EH (cell line): ENCODE results near the gene RGSL1.
"Not testable (repeated sequence)": the region's sequence is repeated elsewhere in the genome, so short reads cannot be mapped to it uniquely, and the experiment has no call there.

Experiments used
- DNase-seq: peaks from one replicate; pipeline ENCODE4 v3.0.0-alpha.2; 2015; ENCODE audit warnings: low read depth

RGSL1 gene

DNA sequence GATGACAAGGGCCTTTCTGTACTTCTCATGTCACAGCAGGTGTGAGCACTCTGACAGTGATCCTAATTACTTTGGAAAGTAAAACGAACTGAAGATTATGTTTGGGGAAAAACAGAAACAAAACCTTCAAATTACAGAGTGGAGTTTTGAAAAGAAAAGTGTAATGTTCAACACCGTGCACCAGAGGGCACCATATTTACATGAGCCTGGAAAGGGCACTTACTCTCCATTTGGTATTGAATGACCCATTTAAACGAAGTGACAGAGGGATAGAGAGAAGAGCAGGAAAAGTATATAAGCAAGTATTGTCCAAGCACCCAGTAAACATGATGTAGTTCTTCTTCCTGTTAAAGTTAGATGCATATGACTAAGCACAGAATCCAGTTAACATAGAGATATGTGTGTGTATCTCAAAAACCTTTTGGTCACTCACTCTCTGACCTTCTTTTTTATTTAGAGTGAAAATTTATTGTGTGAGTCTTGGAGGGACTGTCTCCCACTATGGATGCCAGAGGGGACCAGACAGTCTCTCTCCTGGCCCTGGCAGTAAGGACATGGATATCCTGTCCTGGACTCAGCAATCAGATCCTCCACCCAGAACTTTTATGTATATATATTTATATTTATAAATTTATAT lies 3.8 kb upstream of the RGSL1 start:
- DNase-seq, result peak; percentile 51

DNA sequence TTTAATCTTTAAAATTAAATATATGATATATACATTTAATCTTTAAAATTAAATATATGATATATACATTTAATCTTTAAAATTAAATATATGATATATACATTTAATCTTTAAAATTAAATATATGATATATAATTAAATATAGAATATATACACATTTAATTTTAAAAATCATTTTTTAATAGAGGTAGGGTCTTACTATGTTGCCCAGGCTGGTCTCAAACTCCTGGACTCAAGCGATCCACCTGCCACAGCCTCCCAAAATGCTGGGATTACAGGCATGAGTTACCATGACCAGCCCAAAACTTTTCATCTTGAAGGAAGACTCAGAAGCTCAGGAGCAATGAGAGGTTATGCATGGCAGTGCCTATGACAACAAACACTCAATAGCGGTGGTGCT lies 2.8 kb upstream of the RGSL1 start:
- not testable (repeated sequence) for DNase-seq

DNA sequence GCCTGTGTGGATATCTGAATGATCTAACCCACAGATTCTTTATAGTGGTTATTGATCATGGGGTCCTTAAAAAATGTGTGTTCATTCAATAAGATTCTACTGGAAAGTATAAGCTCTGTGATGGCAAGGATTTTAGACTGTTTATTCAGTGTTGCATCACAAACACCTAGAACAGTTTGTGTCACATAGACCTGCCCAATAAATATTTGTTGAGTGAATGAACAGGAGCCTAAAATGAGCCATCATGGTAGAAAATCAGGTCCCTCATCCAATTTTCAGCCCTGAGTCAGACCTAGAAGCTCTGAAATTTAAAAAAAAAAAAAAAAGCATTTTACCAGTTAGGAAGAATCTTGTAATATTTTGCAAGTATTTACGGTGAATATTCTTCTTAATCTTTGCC lies 2.3 kb upstream of the RGSL1 start:
- DNase-seq, result no peak

DNA sequence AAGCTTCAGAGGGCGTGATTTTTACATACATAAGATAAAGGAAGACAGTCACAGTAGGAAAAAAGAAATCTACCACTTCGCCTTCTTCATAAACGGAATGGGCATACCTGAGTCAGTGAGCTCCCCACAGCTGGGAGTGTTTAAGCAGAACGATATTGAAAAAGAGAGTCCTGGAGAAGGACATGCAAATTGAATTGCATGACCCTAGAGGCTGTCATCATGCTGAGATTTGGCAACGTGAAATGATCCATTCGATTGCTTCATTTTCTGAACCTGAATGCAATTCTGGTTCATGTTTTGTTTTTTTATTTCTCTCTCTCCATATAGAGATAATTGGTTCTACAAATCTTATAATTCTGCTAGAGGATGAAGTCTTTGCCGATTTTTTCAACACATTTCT lies 3.7 kb downstream of the RGSL1 start:
- DNase-seq, result no peak

DNA sequence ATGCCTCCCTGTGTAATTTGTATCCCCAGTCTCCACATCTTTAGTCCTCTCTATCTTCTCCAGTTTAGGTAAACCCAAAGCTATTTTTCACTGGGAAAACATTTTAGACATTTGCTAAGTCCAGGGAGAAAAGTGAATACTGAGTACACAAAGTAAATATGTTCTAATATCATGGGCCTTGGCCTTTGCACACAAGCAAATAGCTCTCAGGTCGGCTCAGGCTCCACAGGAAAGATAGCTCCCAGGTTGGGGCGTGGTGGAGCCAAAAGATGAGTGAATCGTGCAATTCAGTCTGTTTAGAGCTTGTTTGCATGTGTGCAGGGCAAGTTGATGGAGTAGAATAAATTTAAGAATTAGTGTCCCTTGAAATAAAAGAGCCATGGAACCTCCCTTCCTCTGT lies 7.9 kb downstream of the RGSL1 start:
- DNase-seq, result no peak

DNA sequence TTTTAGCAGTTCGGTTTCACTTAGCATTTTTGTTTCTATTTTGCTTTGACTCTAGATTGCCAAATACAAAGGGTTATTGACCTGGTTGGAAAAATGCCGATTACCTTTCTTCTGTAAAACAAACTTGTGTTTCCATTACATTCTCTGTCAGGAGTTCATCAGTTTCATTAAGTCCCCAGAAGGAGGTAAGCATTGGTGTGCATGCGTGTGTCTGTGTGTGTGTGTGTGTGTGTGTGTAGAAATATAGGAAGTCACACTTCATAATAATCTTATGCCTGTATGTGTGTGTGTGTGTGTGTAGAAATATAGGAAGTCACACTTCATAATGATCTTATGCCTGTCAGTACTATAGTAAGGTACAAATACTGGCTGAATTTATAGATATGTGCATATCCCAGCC lies 10.0 kb downstream of the RGSL1 start:
- no peak for DNase-seq

DNA sequence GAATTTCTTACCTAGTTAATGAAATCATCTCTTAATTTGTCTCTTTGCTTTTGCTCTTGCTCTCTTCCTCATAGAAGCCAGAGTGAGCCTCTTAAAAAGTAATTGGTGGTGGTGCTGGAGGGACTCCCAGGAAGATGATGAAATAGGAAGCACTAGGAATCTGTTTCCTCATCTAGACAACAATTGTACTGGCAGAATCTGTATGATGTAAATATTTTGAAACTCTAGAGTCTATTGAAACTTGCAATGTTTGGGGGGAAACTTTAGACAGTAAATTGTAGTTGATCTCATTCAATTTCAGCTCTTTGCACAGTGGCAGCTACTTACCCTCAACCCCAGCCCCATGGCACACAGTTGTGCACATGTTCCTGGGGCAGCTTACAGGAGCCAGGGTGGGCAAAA lies 10.6 kb downstream of the RGSL1 start:
- DNase-seq, result peak; percentile 15

DNA sequence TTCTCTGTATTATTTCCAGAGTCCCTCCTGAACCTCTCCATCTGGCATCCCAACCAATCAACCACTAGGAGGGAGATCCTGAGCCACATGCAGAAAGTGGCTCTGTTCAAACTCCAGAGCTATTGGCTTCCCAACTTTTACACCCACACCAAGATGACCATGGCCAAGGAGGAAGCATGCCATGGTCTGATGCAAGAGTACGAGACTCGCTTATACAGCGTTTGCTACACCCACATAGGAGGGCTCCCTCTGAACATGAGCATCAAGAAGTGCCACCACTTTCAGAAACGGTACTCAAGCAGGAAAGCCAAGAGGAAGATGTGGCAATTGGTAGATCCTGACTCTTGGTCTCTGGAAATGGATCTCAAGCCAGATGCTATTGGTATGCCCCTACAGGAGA lies 23.6 kb downstream of the RGSL1 start:
- DNase-seq, result no peak

DNA sequence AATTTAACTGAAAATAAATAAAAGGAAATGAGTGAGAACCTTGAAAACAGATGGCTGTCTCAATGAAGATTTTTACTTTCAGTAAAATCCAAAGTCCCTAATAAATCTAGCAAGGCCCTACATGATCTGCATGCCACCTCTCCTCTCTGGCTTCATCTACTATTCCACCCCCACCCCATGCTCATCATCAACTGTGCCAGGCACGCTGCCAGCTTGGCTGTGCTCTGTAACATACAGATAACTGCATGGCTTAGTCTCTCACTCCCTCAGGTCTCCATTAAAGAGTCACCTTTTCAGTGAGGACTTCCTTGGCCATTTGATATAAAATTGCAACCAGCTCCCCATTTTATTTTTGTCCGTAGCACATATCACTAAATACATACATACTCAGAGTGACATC lies 26.7 kb downstream of the RGSL1 start:
- DNase-seq, result no peak

DNA sequence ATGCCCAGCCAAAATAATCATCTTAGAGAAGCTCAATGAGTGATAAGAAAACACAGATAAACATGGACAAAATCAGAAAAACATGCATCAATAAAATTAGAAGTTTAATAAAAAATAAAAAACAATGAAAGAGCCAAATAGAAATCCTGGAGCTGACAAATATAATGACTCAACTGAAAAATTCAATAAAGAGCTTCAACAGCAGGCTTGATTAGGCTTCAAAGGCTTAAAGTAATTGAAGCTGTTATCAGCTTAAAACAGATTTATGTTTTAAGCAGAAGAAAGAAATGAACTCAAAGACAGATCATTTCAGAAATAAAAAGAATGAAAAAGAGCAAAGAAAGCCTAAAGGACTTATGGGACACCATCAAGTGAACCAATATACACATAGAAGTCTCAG lies 28.3 kb downstream of the RGSL1 start:
- DNase-seq, result no peak

DNA sequence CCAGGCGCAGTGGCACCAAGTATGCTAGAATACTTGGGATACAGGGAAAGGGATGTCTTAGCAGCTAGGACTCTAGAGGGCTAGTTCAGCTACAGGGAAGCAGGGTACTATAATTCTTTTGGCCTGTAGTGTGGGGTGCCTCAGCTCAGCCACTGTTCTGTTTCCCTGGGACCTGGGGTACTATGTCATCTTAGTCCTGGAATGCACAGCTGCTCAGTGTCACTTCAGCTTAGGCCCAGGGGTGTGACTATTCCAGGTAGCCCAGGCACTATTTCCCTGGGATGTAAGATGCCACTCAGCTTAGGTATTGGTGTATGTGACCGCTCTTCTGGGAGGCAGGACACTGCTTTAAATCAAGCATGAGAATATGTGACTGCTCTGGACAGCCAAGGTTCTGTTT lies 34.1 kb downstream of the RGSL1 start:
- DNase-seq, result no peak

DNA sequence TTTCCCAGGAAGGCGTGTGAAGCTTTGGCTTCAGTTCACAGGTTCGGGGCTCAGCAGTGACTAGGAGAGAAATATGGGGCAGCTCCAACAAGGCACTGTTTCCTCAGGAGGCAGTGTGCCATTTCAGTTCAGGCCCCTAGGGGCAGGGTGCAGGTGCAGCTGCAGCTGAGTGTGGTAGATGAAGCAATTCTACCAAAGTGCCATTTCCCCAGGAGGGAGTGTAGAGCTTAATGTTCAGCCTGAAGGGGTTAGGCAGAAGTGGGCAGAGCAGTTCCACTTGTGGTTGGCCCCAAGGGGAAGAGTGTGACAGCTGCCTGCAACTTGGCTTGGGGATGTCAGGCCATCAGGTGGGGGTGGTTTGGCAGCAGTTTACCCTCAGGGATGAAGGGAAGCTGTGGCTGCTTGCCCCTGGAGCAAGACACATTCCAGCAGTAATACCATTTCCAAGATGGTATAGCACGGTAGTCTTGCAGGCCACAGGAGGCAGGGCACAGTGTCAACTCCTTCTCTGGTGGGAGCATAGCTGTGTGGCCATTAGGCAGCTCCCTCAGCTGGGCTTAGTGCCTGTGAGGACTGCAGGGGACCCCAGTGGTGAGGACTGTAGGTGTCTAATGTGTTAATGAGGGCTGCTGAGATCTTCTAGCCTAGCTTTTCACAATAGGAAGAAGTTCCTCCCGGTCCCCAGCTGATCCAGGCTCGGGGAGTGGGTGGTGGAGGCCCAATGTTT lies 34.7 kb downstream of the RGSL1 start:
- no peak for DNase-seq

DNA sequence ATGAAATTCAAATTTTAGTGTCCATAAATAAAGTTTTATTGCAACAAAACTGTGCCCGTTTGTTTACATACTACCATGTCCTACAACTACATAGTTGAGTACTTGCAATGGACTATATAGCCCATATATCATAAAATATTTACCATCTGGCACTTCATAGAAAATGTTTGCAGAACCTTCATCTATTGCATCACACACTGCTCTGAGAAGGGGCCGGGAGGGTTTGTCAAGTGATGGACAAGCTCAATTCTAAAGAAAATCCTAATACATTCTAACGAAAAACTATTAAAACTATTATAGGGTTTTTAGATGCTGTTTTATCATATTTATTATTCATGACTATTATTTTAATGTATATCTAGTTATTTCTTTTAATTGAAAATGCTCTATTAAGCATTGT lies 35.9 kb downstream of the RGSL1 start:
- DNase-seq, result no peak

DNA sequence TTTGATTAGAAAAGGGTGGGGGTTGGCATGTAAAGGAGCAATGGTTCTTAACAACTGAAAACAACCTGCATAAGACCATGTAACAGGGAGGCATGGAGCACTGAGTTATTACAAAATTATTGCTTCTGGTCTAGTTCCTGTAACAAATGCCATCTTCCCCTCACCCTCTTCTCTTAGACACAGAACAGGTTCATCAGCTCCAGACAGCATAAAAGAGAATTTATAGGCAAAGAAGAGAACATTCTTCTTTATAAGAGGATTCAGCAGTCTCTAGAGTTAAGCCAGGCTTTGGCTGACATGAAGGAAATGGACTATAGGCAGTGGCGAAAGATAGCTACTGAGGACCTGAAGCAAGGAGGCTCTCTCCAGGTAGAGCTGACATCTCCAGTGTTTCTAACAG lies 38.9 kb downstream of the RGSL1 start:
- no peak for DNase-seq

DNA sequence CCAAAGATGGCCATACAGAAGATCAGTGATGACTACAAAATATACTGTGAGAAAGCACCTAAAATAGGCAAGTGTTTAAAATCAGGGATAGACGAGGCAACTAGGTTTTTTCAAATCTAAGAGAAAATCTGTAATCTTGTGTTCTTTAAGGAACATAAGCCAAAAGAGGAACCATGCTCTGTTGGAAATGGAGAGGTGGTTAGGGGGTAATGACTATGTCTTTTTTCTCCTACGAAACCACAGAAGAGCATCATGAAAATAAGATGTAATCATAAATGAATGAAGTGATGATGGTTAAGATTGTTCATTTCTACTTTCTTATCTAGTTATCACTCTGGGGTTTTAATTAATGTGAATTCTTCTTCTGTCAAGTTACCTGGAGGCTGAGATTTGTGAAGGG lies 43.1 kb downstream of the RGSL1 start:
- no peak for DNase-seq

DNA sequence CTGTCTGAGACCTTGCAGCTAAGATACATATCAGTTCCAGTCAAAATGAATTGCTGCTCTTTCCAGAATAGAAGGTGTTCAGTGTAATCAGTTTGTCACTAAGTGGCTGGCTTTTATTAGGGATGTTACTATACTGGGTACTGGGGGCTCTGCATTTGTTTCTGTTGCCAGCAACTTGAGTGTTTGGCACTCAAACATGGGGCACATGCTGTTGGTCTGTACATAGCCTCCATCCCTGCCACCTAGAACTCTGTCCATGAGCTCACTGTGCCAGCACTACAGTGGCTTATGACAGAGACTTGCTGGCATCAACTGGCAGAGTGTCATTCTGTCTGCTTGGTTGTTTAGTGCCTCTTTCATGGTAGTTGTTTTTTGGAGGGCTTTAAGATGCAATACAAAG lies 45.1 kb downstream of the RGSL1 start:
- DNase-seq, result no peak

DNA sequence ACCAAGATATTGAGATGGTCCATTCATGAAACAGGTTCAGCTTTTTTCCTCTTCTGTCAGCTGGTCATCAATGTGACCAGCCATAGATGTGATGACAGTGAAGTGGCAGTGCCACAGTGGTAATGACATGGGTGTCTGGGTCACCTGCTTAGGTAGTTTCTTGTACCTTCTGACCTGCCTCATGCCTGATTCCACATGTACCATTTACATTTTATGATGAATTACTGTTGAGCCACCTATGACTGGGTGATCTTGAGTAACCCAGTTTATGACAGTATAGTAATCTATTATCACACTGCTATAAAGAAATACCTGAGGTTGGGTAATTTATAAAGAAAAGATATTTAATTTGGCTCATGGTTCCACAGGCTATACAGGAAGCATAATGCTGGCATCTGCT lies 45.7 kb downstream of the RGSL1 start:
- DNase-seq, result no peak

DNA sequence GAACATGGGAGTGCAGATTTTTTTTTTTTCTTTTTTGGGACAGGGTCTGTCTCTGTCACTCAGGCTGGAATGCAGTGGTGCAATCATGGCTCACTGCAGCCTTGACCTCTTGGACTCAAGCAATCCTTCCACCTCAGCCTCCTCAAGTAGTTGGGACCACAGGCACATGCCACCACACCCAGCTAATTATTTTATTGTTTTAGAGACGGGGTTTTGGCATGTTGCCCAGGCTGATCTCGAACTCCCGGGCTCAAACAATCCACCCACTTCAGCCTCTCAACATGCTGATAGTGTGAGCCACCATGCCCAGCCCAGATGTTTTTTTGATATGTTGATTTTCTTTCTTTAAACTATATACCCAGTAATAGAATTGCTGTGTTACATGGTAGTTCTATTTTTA lies 57.7 kb downstream of the RGSL1 start:
- no peak for DNase-seq

DNA sequence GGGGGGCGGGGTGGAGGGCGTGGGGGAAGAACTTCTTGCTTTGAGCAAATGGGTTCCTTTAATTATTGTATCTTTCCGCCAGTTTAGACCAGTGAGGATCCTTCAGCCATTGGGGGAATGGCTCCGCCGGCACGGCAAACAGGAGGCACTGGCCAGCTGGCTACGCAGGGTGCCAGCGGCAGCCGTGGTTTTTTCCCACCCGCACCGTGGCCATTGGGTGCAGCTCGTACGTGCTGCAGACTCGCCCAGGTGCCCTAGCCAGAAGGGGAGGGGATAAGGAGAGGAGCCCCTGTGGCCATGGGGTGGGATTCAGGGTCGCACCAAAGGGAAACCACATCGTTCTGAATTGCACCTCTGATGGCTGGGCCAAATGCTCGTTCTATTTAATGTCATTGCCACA lies 65.6 kb downstream of the RGSL1 start:
- DNase-seq, result no peak

DNA sequence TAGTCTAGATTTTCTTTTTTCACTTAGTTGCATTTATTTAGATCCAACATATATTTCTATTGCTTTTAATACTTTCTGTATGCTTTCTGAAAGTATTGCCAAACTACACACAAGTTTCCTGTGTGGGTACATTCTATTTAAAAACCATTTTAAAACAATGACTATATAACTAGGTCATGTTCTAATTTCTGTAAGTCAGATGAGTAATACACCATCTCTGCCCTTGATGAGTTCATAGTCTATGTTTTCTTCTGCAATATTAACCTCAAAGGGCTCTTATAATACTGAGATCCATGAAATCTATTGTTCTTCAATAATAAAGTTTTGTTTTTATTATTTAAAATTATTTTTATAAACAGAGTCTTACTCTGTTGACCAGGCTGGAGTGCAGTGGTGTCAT lies 70.8 kb downstream of the RGSL1 start:
- DNase-seq, result no peak

DNA sequence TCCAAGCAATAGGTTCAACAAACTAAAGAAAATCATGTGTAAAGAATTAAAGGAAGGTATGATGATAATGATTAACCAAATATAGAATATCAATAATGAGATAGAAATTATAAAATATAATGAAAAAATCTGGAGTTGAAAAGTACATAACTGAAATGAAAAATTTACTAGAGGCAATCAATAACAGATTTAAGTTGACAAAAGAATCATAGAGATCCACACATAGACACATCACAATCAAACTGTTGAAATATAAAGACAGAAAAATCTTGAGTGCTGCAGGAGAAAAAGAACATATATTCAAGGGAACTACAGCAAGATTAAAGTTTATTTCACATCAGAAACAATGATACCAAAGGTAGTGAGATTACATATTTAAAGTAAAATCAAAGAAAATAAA lies 75.4 kb downstream of the RGSL1 start:
- DNase-seq, result no peak

DNA sequence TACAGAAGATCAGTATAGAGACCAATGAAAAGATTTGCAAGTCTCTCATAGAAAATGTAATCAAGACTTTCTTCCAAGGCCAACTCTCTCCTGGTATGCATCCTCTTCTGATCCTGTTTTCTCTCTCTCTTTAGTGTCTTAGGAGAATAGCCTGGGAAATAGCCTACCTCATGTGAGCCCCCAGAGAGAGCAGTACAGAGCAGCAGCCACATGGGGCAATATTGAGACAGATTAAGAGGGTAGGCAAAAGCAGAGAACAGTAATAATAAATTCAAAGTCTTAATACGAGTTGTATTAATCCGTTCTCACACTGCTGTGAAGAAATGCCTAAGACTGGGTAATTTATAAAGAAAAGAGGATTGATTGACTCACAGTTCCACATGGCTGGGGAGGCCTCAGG lies 77.7 kb downstream of the RGSL1 start:
- DNase-seq, result peak; percentile 7

DNA sequence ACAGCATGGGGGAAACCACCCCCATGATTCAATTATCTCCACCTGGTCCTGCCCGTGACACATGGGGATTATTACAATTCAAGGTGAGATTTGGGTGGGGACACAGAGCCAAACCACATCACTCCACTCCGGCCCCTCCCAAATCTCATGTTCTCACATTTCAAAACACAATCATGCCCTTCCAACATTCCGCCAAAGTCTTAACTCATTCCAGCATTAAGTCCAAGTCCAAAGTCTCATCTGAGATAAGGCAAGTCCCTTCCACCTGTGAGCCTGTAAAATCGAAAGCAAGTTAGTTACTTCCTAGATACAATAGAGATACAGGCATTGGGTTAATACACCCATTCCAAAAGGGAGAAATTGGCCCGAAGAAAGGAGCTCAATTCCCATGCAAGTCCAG lies 78.3 kb downstream of the RGSL1 start:
- not testable (repeated sequence) for DNase-seq

DNA sequence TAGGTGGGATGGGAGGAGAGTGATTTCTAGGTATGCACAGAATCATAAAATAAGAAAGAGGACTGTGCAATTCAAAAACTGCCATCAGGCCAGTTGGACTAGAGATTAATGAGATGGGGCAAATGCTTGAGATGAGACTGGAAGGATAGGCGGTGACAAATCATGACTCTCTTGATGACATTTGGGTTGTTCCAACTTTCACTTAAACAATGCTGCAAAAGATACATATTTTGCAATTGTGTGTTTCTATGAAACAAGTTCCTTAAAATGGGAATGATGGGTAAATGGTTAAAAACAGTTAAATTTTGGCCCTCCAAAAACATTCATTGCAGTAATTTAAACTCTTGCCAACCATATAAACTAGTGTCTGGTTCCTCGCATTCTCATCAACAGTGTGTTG lies 84.0 kb downstream of the RGSL1 start:
- DNase-seq, result no peak
